HG02852 (cell line): Measurements from ENCODE around the gene BCL2A1.
"Not testable (repeated sequence)": the region's sequence is repeated elsewhere in the genome, so short reads cannot be mapped to it uniquely, and the experiment has no call there.

Source experiments
- ATAC-seq: cut with Tn5 transposase; IDR thresholded peaks from one replicate; pipeline ENCODE4 v1.9.1; 2021; ENCODE audit warnings: mild to moderate bottlenecking, moderate library complexity; ENCODE audit not compliant: unreplicated experiment

The BCL2A1 gene

DNA sequence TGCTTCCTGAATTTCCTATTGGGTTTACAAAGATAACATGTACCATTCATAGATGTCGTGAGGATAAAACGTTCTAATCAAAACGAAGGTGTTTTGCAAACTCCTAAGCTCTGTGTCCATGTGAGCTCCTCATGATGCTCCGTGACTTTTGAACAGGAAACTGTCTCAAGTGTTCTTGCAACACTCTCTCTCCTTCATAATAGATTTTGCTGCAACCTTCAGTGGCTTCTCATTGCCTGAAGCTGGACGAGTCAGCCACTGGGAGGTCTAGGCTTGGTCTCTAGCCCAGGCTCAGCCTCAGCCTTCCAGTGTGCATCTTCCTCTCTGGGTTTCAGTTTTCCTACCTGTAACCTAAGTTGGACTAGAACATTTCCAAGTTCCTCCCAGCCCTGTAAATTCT is 18.7 kb upstream of the BCL2A1 start:
- no peak for ATAC-seq

DNA sequence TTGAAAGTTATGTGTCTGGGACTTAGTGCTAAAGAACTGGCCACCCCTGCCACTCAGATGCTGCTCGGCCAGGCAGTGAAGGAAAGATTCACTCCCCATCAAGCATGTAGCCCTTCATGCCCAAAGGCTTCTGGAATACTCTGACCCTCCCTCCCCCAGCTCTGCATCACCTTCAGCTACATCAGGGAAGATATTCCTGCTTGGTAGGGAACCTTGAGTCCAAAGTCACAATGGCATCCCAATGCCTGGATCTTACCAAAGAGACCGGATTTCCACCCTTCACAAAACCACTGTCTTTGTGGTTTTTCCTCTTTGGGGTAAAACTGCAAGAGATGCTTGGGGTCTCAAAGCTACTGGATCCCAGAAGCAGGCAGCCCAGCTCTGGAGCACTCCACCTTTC is 18.2 kb upstream of the BCL2A1 start:
- ATAC-seq = no peak

DNA sequence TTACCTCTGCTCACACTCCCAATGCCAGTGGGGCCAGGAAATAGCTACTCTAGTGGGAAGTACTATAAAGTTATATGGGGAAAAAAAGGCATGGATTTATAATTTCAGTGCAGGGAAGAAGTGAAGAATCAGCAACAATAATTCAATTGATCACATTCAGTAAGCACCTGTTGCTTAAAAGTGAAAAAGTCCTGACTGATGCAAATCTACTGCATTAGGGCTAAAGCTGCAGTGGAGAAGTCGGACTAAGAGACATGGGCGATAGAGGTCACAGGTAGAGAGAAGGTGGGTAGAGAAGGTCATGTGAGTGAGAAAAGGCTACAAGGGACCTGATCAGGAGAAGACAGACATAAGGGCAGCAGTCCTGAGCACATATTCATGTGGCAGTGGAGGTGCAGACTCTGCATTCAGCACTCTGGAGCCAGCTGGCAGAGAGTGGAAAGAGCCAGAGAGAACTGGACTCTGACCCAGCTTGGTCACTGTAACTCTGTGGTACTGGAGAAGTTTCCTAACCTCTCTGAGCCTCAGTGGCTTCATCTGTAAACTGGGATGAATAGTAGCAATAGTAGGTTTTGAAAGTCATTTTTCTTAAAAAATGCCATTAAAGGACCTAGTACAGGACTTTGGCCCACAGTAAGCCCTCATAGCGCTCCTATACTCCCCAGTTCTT is 17.6 kb upstream of the BCL2A1 start:
- no peak for ATAC-seq

DNA sequence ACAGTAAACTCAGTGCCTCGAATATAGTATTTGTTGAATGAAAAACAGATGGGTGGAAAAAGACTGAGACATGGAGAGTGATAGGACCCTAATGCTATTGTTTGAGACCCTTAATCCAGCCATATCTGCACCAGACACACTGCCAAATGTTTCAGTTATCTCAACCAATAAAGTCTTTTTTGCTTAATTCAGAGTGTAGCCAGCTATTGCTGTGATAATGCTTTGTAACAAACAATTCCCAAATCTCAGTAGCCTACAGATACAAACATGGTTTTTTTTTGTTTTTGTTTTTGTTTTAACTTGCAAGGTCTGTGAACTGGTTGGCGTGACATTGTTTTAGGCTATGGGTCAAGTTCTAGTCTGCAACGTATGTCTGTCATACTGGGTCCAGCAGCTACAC is 17.0 kb upstream of the BCL2A1 start:
- no peak for ATAC-seq

DNA sequence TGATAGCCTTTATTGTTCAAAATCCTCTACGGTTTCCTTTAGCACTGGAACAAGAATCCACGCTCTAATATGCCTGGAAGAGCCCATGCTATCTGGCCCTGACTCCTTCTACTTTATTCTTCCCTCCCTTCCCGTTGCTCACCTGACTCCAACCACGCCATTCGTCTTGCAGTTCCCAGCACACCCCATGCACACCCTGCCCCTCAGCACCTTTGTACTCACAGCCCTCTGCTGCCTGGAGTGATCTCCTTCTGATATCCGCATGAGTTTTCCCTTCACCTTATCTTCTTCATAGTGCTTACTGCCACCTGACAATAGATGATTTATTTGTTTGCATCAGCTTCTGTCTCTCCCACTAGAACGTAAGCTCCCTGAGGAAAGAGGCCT is 16.6 kb upstream of the BCL2A1 start:
- ATAC-seq = no peak

DNA sequence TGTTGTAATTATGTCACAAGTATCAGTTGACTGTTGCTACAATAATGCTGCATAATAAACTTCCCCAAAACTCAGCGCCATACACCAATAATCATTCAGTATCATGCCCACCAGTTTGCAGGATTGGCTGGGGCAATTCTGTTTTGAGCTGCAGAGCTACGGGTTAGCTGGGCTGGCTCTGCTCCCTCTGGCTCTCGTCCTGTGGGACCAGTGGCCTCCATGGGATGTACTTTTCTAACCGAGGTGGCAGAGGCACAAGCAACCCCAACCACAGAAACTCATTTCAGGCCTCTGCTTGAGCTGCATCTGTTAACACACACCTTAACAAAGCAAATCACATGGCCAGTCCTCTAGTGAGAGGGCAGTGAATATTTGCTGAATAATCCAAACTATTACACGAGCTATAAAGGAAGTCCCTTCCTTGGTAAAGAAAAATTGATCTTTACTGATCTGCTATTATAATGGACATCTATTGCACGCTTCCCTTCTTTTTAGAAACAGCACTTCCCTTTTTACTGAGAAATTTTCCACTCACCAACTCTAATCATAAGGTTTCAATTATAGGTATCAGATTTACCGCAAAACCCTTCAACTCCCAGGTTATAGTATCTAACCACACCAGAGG is 10.9 kb upstream of the BCL2A1 start:
- ATAC-seq = no peak

DNA sequence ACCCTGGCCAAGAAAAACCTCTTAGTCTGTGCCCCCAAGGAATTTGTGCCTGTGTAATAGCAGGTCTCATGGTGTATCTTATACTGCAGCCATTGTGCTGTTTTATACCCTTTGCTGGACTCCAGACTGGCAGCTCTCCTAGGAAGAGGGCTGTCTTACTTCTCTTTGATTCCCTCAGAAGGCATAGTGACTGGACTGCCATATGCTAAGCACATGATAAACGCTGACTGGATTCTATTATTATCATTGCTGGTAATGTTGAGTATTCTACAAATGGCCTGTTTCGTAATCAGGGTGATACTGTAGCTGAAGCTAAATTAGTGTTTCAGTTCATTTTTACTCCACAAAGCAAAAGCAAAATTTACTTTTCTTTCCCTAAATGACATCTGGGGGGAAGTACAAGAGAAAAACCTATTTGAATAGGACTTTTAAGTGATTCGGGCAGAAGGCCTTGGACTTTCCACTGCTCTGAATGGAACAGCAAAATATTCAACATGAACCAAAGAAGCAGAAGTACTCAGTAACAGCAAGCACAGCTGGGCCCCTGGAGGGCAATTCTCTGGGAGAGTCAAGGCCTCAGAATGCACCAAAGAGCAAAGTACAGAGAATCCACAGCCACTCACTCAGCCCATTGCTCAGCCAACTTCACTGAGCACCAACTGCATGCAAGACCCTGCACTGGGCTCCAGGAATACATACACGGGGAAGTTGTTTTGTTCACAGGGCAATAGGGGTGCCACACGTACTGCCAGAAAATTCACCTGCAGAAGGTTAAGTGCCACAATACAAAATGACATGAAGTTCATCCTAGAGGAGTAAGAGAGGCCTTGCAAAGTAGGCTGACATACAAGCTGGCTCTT is 7.9 kb upstream of the BCL2A1 start:
- peak; percentile 70 for ATAC-seq

DNA sequence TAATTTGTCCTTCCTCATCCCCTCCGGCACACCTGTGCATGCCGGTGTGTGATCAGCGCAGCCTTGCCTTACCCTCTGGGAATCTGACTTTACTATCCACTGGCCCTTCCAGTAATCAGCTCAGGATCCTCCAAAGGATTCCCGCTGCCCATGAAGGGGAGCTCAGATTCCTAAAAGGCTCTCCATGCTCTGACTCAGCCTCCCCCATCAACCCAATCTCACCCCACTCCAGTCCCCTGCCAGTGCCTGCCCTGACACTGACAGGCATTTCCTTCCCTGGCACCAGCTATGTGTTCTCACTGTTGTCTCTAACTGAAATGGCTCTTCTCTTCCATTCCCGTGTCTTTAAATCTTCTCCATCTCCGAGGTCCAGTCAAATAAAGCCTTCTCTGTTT is 7.3 kb upstream of the BCL2A1 start:
- no peak for ATAC-seq

DNA sequence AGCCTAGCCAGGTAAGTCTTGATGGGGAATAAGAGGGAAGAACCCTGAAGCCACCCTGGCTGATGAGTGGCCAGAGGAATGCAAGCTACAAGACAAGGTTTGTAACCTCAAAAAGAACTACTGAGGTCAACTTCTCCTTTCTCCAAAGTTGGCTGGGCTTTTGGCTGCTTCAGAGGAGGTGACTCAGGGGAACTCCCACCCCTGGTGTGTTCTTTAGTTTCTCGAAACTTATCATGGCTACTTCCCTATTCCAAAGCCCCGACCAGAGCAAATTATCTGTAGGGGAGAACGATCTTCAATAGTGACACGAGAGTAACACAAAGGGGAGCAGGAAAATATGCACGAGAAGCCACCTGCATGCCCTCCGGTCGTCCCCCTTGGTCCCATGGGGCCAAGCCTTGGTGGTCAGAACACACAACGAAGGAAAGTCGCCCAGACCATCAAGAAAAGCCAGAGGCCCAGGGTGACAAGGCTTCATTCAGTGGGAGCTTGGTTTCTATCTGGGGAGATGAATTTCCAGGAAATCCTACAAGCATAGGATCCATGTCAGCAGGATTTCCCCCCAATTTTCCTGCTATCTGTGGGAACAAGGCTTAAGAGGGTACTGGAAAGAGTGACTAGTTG is 6.5 kb upstream of the BCL2A1 start:
- peak; percentile 44 for ATAC-seq

DNA sequence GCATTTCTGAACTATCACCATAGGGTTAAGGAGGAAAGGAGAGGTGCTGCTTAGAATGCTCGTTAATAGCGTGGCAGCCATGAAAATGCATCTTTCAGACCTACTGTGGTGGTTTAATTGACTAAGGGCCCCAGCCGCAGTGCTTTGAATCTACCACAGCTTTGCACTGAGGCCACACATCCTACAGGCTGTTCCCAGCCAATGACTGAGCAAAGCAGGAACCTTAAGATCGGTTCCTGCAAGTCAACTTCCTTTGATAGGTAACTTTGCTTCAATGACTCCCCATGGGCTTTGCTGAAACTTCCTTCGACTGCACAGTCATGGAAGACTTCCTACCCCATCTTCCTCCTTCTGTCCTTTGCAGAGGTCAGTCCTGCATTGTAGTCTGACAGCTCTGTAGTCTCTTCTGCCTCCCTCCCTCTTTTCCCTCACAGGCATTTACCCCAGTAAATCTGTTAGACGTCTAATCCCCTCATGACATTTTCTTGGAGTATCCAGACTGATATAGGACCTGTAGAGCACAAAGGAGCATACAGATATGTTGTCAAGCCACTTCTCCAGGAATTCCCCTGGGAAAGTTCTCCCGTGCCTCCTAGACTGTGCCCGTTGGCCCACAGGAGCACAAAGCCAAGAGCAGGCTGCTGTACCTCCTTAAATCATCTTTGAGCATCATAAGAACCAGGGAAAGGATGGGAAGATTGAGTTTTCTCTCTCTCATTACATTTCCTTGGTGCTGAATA is 2.6 kb upstream of the BCL2A1 start:
- ATAC-seq = no peak

DNA sequence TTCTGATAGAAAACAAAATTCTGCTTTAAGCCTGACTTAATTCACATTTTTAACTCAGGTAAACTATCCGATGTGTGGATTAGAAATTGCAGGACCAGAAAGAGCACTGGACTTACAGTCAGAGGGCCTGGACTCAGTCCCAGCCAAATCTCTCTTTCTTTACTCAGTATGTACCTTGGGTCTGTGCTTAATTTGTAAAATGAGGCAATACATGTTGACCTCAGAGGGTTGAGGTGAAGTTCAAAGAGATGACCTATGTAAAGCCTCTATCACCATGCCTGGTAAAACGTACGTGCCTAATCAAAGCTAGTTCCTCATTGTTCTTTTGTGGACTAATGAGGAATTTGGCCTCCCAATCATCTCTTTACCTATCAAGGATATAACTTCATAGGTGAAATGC is 1.9 kb upstream of the BCL2A1 start:
- ATAC-seq = no peak

DNA sequence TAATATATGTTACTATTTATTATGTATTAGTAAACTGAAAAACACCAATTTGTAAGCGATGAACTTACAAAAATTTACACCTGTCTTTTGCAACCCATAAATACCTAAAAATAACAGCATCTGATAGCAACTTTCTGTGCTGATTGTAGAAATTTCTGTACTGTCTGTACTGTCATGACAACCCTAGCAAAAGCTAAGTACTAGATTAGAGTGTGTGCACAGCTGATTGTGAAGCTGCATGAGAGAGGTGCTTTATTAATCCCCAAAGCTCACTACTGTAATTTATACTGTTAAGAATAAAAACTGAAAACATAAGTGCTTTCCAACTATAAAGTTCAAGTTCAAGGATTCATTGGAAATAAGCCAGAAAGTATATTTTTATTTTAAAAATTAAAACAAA is 815 bp downstream of the BCL2A1 start:
- no peak for ATAC-seq

DNA sequence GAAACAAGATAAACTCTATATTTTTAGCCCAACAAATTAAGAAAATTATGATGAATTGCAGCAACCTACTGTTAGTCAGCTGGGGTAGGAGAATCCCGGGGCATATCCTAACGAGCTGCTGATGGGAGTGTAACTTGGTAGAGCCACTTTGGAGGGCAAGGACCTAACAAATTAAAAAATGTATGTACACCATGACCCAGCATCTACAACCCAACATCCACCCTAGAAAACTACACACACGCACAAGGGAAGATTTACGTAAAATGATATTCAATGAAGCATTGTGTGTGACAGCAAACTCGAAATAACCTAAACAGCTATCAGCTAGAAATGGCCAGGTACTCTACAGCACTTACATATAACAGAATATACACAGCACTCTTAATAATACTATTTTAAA is 1.9 kb downstream of the BCL2A1 start:
- no peak for ATAC-seq

DNA sequence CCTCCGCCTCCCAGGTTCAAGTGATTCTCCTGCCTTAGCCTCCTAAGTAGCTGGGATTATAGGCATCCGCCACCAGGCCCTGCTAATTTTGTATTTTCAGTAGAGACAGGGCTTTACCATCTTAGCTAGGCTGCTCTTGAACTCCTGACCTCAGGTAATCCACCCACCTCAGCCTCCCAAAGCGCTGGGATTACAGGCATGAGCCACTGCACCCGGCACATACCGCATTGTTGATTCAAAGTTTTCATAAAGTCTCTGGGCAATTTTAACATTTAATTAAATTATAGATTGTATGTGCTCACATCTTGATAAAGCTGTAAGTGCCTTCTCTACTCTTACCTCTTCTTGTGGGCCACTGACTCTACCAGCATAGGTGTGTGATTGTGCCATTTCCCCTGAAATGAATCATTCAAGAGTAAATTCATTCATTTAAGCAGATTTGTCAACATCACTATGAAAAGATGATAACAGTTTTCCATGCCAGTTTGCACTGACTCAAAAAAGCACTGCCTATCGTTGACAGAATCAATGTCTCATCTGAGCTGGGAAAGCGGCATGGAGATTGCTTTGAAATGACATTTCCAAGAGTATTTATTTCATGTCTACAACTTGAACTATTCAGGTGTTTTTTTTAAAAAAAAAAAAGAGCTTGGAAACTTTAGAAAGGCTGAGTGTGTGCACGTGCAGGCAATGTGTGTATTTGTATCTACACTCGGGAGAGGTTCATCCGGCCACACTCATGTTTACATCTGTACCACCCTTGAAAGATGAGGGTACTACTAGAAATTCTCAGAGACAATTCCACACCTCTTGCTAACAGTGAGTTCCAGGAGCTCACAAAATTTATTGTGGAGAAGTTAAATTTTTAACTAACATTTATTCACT is 3.5 kb downstream of the BCL2A1 start:
- no peak for ATAC-seq

DNA sequence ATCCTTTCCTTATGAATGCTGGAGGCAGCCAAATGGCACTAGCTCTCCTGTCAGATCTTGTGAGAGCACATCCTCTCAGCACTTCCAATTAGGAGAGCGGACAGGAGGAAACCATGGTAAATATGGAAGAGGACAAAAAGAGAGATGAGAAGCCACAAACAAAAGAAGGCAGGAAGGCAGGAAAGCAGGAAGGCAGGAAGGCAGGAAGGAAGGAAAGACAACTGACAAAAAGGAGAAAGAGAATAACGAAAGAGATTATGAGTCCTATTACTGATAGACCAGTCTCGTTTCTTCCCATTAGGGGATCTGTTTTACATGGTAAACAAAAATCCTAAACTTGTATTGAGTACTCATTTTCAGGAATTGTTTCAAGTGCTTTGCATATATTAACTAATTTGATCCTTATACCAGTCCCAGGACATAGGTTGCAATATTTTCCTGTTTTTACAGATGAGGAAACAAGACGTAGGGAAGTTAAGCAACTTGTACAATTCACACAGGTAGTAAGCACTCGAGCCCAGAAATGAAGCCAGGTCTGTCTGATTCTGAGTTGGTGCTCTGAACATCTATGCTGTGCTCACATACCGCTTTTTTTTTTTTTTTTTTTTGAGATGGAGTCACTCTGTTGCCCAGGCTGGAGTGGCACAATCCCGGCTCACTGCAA is 4.2 kb downstream of the BCL2A1 start:
- ATAC-seq = no peak

DNA sequence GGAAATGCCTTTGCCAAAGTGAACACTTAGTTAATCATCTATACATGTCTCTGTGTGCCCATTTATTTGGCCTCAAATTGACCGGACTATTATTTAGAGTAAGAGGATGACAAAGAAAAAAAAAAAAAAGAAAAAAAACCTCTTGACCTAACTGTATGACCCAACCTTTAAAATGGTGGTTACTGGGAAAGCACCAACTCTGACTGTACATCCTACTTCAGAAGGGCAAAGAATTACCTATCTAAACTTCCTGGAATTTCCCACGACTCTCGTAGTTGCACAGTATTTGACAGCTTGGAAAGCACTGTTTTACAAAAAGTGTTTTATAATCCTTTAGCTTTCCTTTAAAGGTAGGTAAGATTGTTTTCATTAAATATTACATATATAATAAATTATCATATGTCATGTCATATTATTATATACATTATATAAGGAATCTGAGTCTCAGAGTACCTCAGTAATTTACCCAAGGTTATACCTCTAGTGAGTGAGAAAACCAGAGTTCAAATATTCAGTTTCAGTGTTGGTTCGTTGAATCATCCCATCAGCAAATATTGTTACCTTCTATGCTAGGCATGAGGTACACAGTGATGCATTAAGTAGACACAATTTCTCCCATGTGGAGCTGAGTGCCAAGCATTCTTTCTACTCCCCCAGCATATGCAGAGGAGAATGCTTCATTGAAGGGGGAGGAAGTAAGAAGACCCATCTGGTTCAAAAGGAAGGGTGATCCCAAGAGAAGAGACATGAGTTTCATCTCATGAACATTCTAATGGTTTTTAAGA is 5.0 kb downstream of the BCL2A1 start:
- no peak for ATAC-seq

DNA sequence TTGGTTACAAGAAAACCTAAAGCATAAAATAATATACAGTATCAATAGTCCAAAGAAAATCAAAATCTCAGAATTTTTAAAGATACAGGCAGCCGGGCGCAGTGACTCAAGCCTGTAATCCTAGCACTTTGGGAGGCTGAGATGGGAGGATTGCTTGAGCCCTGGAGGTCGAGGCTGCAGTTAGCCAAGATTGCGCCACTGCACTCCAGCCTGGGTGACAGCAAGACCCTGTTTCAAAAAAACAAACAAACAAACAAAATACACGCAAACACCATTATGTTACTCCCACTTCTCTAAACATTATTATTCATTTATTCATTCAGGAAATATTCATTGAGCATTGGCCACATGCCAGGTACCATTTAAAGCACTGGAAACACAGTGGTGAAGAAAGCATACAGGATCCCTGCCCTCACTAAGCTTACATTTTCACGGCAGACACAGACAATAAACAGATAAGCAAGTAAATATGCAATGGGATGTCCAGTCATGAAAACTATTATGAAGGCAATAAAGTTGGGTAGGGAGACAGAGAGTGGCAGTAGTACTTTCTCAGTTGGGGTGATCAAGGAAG is 6.7 kb downstream of the BCL2A1 start:
- ATAC-seq = no peak

DNA sequence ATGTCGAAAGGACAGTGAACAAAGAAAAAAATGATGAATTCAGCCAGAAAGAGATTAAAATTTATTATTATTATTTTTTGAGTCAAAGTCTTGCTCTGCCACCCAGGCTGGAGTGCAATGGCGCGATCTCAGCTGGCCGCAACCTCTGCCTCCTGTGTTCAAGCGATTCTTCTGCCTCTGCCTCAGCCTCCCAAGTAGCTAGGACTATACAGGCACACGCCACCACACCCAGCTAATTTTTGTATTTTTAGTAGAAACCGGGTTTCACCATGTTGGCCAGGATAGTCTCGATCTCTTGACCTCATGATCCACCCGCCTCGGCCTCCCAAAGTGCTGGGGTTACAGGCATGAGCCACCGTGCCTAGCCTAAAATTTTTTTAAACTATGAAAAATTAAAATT is 8.1 kb downstream of the BCL2A1 start:
- not testable (repeated sequence) for ATAC-seq
